Brain microvascular endothelial cell (primary cell): ENCODE data around the gene STARD3NL.

ENCODE experiments used
- DNase-seq: peaks from one replicate; pipeline ENCODE4 v3.0.0-alpha.2; 2020
- H3K27ac ChIP-seq: fragments of 250-450 bp; sonication (Bioruptor Pico); 2 replicates; pipeline ENCODE4 v1.5.1; 2020; ENCODE audit warnings: mild to moderate bottlenecking, moderate library complexity
- H3K27me3 ChIP-seq: fragments of 250-450 bp; sonication (Bioruptor Pico); replicated peaks from 2 replicates; pipeline ENCODE4 v1.5.1; 2020; ENCODE audit warnings: mild to moderate bottlenecking
- H3K36me3 ChIP-seq: fragments of 250-450 bp; sonication (Bioruptor Pico); replicated peaks from 2 replicates; pipeline ENCODE4 v1.5.1; 2020; ENCODE audit warnings: mild to moderate bottlenecking
- H3K4me3 ChIP-seq: 2 replicates; pipeline ENCODE4 v1.5.1; 2011; ENCODE audit warnings: low read depth, mild to moderate bottlenecking, control low read depth, low read length, moderate library complexity
- CTCF ChIP-seq: IDR thresholded peaks from 2 replicates; pipeline ENCODE4 v1.5.1; 2011; ENCODE audit warnings: low read depth, mild to moderate bottlenecking, moderate library complexity, low read length, control low read depth, inconsistent platforms; ENCODE audit errors: missing control alignments
- in situ Hi-C: cut with HindIII; loops from 2 replicates; pipeline ENCODE4 v1.10.0; 2017; ENCODE audit warnings: low sequenced_read_pairs, low pct_ligation_motif_present

STARD3NL gene

GRCh38 chr7:38274927-38275620 is 97.0 kb downstream of the STARD3NL start:
- Histone ChIP-seq H3K27me3 (no peaks in the 10 kb centered on the region), H3K27ac (no peak overlapping the region), H3K36me3 (no peaks in the 10 kb centered on the region), H3K4me3 (no peak overlapping the region)
- DNase-seq, result no peak
- in situ Hi-C loops, result no loop called here
- no peak for TF ChIP-seq CTCF

- no peaks in the 10 kb centered on the region for H3K27me3 ChIP-seq
- in situ Hi-C loops, result no loop called here
- no peak overlapping the region for H3K4me3 ChIP-seq
- no peak for TF ChIP-seq CTCF
- H3K36me3 ChIP-seq, result no peaks in the 10 kb centered on the region
- DNase-seq, result no peak
- H3K27ac ChIP-seq, result no peak overlapping the region
These were observed 98.2 kb downstream of the STARD3NL start for GRCh38 chr7:38276096-38276877.

DNA sequence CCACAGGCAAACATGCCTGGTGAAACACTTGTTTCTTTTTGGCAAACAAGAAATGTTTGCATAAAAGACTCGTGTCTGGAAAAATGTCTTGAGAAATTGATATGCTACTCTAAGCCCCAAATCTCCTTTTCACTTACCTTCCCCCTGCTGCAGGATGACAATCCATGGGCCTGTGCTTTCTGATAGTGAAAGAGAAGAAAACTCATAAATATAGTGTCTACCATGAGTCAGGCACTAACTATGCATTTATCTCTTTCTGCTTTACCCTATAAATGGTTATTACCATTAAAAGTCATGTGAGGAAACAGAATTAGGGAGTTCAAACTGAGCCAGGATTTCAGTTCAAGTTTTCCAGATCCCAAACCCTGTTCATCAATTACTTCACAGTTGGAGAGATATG is 102.0 kb downstream of the STARD3NL start:
- Histone ChIP-seq H3K4me3 (no peak overlapping the region), H3K36me3 (no peaks in the 10 kb centered on the region), H3K27me3 (no peaks in the 10 kb centered on the region), H3K27ac (no peak overlapping the region)
- no peak for TF ChIP-seq CTCF
- no peak for DNase-seq
- in situ Hi-C loops, result no loop called here
